ENCODE data around the gene LYL1.

GRCh38 chr19:13127051-13127450 lies 24.4 kb upstream of the LYL1 start:
- TF ChIP-seq TAF1 (IDR thresholded peaks at IDR 0.05; ENCODE audit: low read depth) = no peak
- TF ChIP-seq CTCF (IDR thresholded peaks at IDR 0.05; ENCODE audit: poor library complexity, severe bottlenecking) = no peak
- no peak for TF ChIP-seq EP300 (conservative IDR thresholded peaks at IDR 0.05; ENCODE audit: poor library complexity, severe bottlenecking)
- TF ChIP-seq EZH2 (IDR thresholded peaks at IDR 0.05; ENCODE audit: borderline replicate concordance, insufficient read depth, low read length, poor library complexity, severe bottlenecking) = no peak
- TF ChIP-seq REST (IDR thresholded peaks at IDR 0.05; ENCODE audit: borderline replicate concordance) = no peak
